HG02943 (cell line): Measurements from ENCODE around the gene PDE4D.
"Not testable (repeated sequence)": the region's sequence is repeated elsewhere in the genome, so short reads cannot be mapped to it uniquely, and the experiment has no call there.

Experiments
- ATAC-seq: cut with Tn5 transposase; IDR thresholded peaks from one replicate; pipeline ENCODE4 v1.9.1; 2021; ENCODE audit warnings: mild to moderate bottlenecking, low read depth, moderate library complexity; ENCODE audit not compliant: unreplicated experiment

PDE4D gene

GRCh38 chr5:59321642-59322041, 571.9 kb downstream of the PDE4D start:
- ATAC-seq: no peak

- no peak for ATAC-seq
These were observed 573.1 kb downstream of the PDE4D start for GRCh38 chr5:59320420-59320819.

DNA sequence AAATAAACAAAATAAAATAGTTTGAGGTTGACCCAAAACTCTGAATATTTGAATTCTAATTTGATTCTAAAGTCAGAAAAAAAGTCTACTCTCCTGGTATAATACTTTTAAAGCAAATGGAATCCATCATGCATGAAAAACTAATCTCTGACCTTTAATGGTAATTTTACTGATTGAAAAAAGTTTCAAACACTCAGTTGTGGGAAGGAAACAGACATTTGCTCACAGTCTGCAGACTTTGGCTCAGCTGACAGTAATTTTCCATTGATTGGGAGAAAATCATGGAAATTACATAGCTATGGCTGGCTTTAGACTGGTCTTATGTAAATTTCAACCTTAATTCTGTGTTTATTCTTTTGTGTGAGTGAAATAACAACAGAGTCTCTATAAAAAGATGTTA, 574.3 kb downstream of the PDE4D start:
- ATAC-seq: no peak

DNA sequence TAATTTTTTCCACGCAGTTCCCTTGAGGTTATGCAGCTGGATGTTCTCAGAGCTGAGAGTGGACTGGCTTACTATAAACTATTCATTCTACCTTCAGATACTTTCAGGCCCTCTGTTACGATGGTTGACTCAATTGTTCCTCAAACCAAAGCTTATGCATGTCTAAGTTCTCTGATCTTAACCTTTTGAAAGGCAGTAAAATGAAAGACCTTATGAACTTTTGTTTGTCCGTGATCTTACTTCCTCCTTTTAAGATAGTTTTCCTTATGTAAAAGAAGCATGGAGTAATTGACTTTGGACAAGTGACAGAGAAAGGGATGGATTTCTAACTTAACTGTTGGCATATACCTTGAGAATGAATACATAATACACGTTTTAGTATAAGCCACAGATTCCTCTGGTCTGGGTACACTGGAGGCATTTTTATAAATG, 575.7 kb downstream of the PDE4D start:
- no peak for ATAC-seq

GRCh38 chr5:59317023-59317773, 576.3 kb downstream of the PDE4D start:
- no peak for ATAC-seq

DNA sequence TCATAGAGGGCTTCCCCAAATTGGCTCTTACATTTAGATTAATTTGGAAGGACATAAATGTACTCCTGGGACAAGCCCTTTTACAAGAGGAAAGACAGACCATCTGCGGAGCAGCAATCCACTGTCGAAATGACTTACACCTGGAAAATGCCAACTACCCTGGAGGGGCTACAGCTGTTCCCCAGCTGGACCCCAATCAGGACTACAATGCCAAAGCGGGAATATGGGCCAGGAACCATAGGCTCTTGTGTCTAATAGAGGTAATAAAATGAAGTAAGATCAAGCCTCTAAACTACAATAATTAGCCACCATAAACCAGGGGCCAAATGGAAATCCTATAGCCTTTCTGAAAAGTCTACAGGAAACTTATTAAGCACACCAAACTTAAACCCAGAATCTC, 581.3 kb downstream of the PDE4D start:
- ATAC-seq: no peak

- ATAC-seq: not testable (repeated sequence)
These were observed 584.8 kb downstream of the PDE4D start for GRCh38 chr5:59308685-59309084.

DNA sequence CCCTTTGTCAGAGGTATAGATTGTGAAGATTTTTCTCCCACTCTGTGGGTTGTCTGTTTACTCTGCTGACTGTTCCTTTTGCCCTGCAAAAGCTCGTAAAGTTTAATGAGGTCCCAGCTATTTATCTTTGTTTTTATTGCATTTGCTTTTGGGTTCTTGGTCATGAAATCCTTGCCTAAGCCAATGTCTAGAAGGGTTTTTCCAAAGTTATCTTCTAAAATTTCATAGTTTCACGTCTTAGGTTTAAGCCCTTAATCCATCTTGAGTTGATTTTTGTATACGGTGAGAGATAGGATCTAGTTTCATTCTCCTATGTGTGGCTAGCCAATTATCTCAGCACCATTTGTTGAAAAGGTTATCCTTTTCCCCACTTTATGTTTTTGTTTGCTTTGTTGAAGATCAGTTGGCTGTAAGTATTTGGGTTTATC, 590.2 kb downstream of the PDE4D start:
- ATAC-seq: not testable (repeated sequence)

- ATAC-seq: not testable (repeated sequence)
These were observed 591.0 kb downstream of the PDE4D start for GRCh38 chr5:59302509-59302908.

GRCh38 chr5:59301727-59302126, 591.8 kb downstream of the PDE4D start:
- no peak for ATAC-seq

DNA sequence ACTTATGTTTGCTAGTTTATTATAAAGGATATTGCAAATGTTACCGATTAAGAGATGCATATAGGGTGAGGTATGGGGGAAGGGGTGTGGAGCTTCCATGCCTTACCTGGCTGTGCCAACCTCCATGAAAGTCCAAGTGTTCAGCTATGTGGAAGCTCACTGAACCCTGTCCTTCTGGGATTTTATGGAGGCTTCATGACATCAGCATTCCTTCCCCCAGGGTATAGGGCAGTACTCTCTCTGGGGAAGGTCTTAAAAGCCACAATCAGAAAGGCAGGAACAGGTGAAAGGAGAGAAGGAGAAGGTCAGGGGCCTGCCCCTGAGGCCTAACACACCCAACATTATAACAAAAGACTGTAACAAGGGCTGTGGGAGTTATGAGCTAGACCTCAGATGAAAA, 592.6 kb downstream of the PDE4D start:
- ATAC-seq: no peak

GRCh38 chr5:59299006-59299405, 594.5 kb downstream of the PDE4D start:
- no peak for ATAC-seq

DNA sequence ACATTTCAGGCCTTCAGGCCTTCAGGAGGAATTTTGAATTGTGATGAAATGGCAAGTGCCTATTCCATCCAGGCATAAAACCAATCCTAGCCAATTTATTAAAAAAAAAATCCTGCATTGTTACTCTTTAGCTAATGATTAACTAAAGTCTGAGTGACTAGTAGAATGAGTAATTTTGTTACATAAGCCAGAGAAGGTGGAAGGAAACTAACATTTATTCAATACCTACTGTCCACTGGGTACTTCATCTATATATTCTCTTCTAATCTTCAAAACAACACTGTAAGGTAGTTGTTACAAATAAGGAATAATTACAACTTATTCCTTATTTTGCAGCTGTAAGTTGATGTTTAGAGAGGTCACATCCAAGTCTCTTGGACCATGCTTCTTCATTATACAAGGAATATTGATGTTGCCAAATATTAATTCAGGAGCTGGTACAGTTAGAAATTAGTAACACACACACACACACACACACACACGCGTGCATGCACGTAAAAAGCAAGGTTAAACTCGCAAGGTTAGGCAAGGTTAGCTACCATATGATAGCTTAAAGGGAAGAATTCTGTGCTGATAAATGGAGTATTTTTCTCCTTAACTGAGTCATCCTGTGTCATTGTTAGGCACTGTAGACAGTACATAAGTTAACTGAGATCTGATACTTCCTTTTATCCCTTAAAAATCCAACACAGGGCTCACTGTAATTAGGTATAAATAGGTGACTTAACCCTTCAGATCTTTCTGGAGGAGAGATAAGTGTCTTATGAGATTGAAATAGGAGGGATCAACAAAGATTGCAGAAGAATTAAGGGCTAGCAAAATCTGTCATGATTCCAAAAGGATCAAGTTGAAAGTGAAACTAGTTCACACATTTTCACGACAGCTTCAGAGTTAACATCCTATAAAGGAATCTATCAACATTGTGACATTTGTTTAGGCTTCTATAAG, 596.9 kb downstream of the PDE4D start:
- ATAC-seq: no peak

GRCh38 chr5:59293700-59294099, 599.8 kb downstream of the PDE4D start:
- ATAC-seq: no peak

DNA sequence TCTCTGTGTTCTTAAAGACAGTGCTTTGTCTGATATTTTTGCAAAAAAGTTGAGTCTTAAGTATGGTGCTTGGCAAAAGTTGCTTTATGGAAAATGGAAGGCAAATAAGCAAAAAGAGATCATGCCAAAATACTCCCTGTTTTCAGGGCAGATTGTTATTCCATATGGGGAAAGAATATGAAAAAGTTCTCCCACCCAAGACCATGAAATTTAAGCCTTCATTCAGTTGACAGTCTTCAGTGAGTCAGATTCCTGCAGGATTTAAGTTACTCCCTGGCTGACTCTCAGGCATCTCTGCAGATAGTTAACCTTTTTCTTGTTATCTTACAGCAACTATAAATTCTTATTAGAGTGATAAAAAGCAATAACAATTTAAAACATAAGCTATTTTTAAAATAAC, 601.6 kb downstream of the PDE4D start:
- ATAC-seq: no peak

- ATAC-seq: no peak
These were observed 605.6 kb downstream of the PDE4D start for GRCh38 chr5:59287884-59288283.

DNA sequence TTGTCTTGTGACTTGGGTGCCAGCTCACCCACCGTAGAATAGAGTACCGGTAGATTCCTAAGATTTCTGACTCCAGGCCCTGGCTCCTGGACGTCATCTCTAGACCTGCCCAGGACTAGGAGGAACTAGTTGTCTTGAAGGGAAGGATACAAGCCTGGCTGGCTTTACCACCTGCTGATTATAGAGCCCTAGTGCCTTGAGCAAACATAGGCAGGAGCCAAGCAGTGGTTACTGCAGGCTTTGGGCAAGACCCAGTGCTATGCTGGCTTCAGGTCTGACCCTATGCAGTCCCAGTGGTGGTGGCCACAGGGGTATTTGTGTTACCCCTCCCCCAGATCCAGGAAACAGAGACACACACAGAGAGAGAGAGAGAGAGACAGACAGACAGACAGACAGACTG, 606.2 kb downstream of the PDE4D start:
- no peak for ATAC-seq

DNA sequence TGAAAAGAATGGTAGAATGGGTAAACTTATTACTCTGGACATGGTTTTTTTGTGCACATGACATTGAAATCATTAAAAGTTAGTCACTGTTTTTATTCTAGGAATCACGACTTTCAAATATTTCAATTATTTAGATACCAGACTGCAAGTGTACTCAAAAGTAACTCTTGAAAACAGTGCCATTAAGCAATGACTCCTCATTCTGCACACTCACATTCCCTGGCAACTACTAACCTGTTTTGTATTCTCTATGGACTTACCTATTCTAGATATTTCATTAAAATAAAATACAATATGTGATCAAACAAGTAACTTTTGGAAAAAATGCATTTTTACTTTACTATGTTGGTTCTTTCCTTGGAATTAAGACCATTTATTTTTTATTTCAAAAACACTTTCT, 607.0 kb downstream of the PDE4D start:
- ATAC-seq: no peak

- ATAC-seq: no peak
These were observed 608.1 kb downstream of the PDE4D start for GRCh38 chr5:59285300-59286016.

DNA sequence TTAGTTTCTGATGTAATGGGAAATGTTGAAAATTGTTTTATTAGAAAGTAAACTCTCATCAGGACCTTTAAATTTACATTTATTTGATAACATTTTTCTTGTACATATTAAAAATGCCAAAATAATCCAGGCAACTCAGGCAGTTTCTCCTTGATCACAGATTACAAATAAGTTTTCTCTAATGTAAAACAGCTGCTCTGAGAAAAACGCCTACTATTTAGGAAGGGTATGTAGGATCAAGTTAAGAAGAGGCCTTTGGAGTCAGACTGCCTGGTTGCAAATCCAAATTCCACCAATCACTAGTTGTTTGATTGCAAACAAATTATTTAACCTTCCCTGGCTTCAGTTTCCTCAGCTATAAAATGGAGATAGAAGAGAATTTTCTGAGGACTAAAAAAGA, 610.8 kb downstream of the PDE4D start:
- ATAC-seq: no peak

- no peak for ATAC-seq
These were observed 613.5 kb downstream of the PDE4D start for GRCh38 chr5:59279979-59280378.
